ENCODE measurements around the gene FAM222A. TPM values are rescaled to one million over a fixed set of nuclear protein-coding genes. Genes with fewer than 3 reads are reported as not detected.

The FAM222A gene
- total RNA-seq, 1 experiment from 2014 or later, result 1.6 TPM

DNA sequence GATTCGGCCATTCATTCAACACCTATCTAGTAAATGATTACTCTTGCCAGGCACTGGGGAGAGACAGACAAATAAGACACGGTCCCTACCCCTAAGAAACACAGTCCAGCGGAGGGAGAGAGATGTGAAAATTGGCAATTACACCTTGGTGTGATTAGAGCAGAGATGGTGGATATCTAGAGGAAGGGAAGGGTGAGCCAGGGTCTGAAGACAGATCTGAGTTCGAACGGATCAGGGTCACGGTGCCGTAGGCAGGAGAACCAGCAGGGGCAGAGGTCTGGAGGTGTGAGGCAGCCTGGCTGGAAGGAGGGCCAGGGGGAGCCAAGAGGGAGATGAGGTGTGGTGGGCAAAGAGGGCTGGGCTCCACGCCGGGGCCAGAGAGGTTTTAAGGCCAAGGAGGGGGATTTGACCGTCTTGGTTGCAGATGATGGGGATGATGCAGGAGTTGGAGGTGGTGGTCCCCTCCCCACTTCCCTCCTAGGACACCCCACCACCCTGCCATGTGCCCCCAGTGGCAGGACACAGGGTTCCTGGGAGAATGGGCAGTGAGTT, 27.1 kb downstream of the FAM222A start:
- no peak overlapping the region for H3K27ac Mint-ChIP-seq
- peak; percentile 11 for DNase-seq (ENCODE audit: low spot score)
- ATAC-seq, result no peak
- TF ChIP-seq, protein P1, sequence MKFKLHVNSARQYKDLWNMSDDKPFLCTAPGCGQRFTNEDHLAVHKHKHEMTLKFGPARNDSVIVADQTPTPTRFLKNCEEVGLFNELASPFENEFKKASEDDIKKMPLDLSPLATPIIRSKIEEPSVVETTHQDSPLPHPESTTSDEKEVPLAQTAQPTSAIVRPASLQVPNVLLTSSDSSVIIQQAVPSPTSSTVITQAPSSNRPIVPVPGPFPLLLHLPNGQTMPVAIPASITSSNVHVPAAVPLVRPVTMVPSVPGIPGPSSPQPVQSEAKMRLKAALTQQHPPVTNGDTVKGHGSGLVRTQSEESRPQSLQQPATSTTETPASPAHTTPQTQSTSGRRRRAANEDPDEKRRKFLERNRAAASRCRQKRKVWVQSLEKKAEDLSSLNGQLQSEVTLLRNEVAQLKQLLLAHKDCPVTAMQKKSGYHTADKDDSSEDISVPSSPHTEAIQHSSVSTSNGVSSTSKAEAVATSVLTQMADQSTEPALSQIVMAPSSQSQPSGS (CRISPR knock-in tag; IDR thresholded peaks at IDR 0.05; ENCODE audit: borderline replicate concordance, low read depth), result no peak
- TF ChIP-seq SP1 (CRISPR knock-in tag; conservative IDR thresholded peaks at IDR 0.05), result no peak
- TF ChIP-seq, protein P2, sequence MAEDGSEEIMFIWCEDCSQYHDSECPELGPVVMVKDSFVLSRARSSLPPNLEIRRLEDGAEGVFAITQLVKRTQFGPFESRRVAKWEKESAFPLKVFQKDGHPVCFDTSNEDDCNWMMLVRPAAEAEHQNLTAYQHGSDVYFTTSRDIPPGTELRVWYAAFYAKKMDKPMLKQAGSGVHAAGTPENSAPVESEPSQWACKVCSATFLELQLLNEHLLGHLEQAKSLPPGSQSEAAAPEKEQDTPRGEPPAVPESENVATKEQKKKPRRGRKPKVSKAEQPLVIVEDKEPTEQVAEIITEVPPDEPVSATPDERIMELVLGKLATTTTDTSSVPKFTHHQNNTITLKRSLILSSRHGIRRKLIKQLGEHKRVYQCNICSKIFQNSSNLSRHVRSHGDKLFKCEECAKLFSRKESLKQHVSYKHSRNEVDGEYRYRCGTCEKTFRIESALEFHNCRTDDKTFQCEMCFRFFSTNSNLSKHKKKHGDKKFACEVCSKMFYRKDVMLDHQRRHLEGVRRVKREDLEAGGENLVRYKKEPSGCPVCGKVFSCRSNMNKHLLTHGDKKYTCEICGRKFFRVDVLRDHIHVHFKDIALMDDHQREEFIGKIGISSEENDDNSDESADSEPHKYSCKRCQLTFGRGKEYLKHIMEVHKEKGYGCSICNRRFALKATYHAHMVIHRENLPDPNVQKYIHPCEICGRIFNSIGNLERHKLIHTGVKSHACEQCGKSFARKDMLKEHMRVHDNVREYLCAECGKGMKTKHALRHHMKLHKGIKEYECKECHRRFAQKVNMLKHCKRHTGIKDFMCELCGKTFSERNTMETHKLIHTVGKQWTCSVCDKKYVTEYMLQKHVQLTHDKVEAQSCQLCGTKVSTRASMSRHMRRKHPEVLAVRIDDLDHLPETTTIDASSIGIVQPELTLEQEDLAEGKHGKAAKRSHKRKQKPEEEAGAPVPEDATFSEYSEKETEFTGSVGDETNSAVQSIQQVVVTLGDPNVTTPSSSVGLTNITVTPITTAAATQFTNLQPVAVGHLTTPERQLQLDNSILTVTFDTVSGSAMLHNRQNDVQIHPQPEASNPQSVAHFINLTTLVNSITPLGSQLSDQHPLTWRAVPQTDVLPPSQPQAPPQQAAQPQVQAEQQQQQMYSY (CRISPR knock-in tag; IDR thresholded peaks at IDR 0.05), result no peak
- TF ChIP-seq NR2C2 (CRISPR knock-in tag; IDR thresholded peaks at IDR 0.05), result no peak
- no peak for TF ChIP-seq RORB (CRISPR knock-in tag; IDR thresholded peaks at IDR 0.05)
- no peak for TF ChIP-seq ZNF671 (CRISPR knock-in tag; IDR thresholded peaks at IDR 0.05)
- no peak for TF ChIP-seq SMAD3 (CRISPR knock-in tag; IDR thresholded peaks at IDR 0.05; ENCODE audit: borderline replicate concordance)
- TF ChIP-seq, protein P3, sequence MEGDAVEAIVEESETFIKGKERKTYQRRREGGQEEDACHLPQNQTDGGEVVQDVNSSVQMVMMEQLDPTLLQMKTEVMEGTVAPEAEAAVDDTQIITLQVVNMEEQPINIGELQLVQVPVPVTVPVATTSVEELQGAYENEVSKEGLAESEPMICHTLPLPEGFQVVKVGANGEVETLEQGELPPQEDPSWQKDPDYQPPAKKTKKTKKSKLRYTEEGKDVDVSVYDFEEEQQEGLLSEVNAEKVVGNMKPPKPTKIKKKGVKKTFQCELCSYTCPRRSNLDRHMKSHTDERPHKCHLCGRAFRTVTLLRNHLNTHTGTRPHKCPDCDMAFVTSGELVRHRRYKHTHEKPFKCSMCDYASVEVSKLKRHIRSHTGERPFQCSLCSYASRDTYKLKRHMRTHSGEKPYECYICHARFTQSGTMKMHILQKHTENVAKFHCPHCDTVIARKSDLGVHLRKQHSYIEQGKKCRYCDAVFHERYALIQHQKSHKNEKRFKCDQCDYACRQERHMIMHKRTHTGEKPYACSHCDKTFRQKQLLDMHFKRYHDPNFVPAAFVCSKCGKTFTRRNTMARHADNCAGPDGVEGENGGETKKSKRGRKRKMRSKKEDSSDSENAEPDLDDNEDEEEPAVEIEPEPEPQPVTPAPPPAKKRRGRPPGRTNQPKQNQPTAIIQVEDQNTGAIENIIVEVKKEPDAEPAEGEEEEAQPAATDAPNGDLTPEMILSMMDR (IDR thresholded peaks at IDR 0.05), result no peak
- TF ChIP-seq NR3C1 (CRISPR knock-in tag; conservative IDR thresholded peaks at IDR 0.05; ENCODE audit: low read depth), result no peak
- no peak for TF ChIP-seq HMGA2 (CRISPR knock-in tag; IDR thresholded peaks at IDR 0.05)
- TF ChIP-seq, protein P4, sequence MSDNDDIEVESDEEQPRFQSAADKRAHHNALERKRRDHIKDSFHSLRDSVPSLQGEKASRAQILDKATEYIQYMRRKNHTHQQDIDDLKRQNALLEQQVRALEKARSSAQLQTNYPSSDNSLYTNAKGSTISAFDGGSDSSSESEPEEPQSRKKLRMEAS (CRISPR knock-in tag; IDR thresholded peaks at IDR 0.05), result no peak
- no peak for TF ChIP-seq ATF1 (CRISPR knock-in tag; IDR thresholded peaks at IDR 0.05)
- TF ChIP-seq, protein P5, sequence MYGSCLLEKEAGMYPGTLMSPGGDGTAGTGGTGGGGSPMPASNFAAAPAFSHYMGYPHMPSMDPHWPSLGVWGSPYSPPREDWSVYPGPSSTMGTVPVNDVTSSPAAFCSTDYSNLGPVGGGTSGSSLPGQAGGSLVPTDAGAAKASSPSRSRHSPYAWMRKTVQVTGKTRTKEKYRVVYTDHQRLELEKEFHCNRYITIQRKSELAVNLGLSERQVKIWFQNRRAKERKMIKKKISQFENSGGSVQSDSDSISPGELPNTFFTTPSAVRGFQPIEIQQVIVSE (CRISPR knock-in tag; IDR thresholded peaks at IDR 0.05; ENCODE audit: borderline replicate concordance), result no peak
- no peaks in the 10 kb centered on the region for H3K36me3 Mint-ChIP-seq
- no peaks in the 10 kb centered on the region for H3K27me3 Mint-ChIP-seq (ENCODE audit: low read depth)
- ChIA-PET POLR2A (no interaction called here), CTCF (interaction anchor here (0.6 to 5.4 kb wide), 15 partner anchors 12 to 379 kb away, joined by 3 to 50 read pairs (median 6); no protein-coding TSS in a partner anchor)
- no peaks in the 10 kb centered on the region for H3K9me3 Mint-ChIP-seq
- H3K4me3 Mint-ChIP-seq, result no peak overlapping the region
- H3K4me1 Mint-ChIP-seq, result peaks cover 19% of the 10 kb centered on the region

DNA sequence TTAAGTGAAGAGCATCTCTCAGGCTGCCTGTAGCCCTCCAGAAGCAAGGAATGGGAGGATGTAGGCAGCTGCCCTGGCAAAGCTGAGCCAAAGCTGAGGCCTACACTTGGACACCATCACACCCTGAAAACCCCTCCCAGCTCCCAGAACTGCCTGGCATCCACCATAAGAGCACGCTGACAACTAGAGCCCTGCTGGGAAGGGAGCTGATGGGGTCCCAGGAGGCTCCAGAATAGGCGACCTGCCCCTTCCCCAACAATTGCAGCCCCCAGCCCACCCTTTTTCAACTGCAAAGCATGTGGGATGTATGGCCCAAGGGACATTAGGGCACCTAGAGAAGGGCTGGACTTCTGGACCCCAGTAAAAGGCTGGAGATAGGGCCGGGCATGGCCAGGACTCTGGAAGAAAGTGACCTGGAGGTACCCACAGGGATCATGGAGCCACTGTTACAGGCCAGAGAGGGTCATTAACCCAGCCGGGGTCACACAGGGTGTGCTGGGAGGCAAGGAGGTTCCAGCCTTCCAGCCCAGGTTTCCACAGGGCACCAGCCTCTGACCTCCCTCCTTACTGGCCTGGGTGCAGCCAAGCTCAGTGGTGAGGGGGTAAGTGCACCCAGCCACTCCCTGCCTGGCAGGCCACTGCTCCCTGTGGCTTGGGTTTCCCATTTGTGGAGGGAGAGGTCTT, 27.8 kb downstream of the FAM222A start:
- CTCF ChIA-PET, result interaction anchor here (0.5 to 1.2 kb wide), 2 partner anchors 14 to 15 kb away, joined by 4 to 6 read pairs; no protein-coding TSS in a partner anchor
- ATAC-seq, result no peak
- Mint-ChIP-seq H3K27ac (no peak overlapping the region), H3K36me3 (no peaks in the 10 kb centered on the region), H3K9me3 (no peaks in the 10 kb centered on the region), H3K27me3 (ENCODE audit: low read depth) (no peaks in the 10 kb centered on the region), H3K4me3 (no peak overlapping the region), H3K4me1 (peaks cover 19% of the 10 kb centered on the region)
- DNase-seq (ENCODE audit: low spot score), result peak; percentile 4
- POLR2A ChIA-PET, result no interaction called here
- TF ChIP-seq, protein P6, sequence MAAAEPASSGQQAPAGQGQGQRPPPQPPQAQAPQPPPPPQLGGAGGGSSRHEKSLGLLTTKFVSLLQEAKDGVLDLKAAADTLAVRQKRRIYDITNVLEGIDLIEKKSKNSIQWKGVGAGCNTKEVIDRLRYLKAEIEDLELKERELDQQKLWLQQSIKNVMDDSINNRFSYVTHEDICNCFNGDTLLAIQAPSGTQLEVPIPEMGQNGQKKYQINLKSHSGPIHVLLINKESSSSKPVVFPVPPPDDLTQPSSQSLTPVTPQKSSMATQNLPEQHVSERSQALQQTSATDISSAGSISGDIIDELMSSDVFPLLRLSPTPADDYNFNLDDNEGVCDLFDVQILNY (CRISPR knock-in tag; IDR thresholded peaks at IDR 0.05), result no peak
- TF ChIP-seq KAT7 (CRISPR knock-in tag; IDR thresholded peaks at IDR 0.05; ENCODE audit: borderline replicate concordance), result no peak
- no peak for TF ChIP-seq GRHL2 (CRISPR knock-in tag; IDR thresholded peaks at IDR 0.05; ENCODE audit: insufficient replicate concordance, severe bottlenecking)
- no peak for TF ChIP-seq SMAD4 (CRISPR knock-in tag; IDR thresholded peaks at IDR 0.05)
- TF ChIP-seq FOXK1 (CRISPR knock-in tag; IDR thresholded peaks at IDR 0.05), result no peak
- TF ChIP-seq TEAD1 (CRISPR knock-in tag; IDR thresholded peaks at IDR 0.05), result no peak
- TF ChIP-seq, protein P7, sequence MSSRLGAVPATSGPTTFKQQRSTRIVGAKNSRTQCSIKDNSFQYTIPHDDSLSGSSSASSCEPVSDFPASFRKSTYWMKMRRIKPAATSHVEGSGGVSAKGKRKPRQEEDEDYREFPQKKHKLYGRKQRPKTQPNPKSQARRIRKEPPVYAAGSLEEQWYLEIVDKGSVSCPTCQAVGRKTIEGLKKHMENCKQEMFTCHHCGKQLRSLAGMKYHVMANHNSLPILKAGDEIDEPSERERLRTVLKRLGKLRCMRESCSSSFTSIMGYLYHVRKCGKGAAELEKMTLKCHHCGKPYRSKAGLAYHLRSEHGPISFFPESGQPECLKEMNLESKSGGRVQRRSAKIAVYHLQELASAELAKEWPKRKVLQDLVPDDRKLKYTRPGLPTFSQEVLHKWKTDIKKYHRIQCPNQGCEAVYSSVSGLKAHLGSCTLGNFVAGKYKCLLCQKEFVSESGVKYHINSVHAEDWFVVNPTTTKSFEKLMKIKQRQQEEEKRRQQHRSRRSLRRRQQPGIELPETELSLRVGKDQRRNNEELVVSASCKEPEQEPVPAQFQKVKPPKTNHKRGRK (CRISPR knock-in tag; IDR thresholded peaks at IDR 0.05; ENCODE audit: borderline replicate concordance), result no peak
- TF ChIP-seq, protein P3 (IDR thresholded peaks at IDR 0.05), result no peak
- TF ChIP-seq FOXP1 (CRISPR knock-in tag; IDR thresholded peaks at IDR 0.05; ENCODE audit: borderline replicate concordance), result no peak

Data from WTC11 (cell line).